Measurements from ENCODE around the gene WDR89.
"Not testable (repeated sequence)": the region's sequence is repeated elsewhere in the genome, so short reads cannot be mapped to it uniquely, and the experiment has no call there.

Gene WDR89

DNA sequence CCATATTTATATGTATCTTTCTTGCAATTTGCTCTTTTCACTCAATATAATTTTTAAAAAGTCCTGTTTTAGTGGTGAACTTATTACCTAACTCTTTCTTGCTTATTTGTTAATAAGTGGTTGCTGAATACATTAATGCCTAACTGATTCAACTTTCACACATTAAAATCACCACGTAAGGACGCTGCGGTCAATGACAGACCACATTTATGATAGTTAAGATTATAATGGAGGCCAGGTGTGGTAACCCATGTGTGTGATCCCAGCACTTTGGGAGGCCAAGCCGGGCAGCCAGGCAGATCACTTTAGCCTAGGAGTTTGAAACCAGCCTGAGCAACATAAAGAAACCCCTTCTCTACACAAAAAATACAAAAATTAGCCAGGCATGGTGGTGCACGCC, 37.0 kb downstream of the WDR89 start:
- H3K4me3 ChIP-seq (ENCODE audit: low read depth, low read length) = no peak overlapping the region
- DNase-seq (ENCODE audit: low read depth, low spot score) = no peak
- ChIA-PET CTCF (no interaction called here), POLR2A (no interaction called here)
- TF ChIP-seq, protein P1, sequence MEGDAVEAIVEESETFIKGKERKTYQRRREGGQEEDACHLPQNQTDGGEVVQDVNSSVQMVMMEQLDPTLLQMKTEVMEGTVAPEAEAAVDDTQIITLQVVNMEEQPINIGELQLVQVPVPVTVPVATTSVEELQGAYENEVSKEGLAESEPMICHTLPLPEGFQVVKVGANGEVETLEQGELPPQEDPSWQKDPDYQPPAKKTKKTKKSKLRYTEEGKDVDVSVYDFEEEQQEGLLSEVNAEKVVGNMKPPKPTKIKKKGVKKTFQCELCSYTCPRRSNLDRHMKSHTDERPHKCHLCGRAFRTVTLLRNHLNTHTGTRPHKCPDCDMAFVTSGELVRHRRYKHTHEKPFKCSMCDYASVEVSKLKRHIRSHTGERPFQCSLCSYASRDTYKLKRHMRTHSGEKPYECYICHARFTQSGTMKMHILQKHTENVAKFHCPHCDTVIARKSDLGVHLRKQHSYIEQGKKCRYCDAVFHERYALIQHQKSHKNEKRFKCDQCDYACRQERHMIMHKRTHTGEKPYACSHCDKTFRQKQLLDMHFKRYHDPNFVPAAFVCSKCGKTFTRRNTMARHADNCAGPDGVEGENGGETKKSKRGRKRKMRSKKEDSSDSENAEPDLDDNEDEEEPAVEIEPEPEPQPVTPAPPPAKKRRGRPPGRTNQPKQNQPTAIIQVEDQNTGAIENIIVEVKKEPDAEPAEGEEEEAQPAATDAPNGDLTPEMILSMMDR (IDR thresholded peaks at IDR 0.05; ENCODE audit: insufficient read depth, low read length, missing control alignments) = no peak

- ChIA-PET CTCF (interaction anchor here (1.5 kb wide), 1 partner anchor 11 kb away, joined by 7 read pairs; no protein-coding TSS in a partner anchor), POLR2A (no interaction called here)
- DNase-seq (ENCODE audit: low read depth, low spot score) = no peak
- H3K4me3 ChIP-seq (ENCODE audit: low read depth, low read length) = no peak overlapping the region
- TF ChIP-seq, protein P1 (IDR thresholded peaks at IDR 0.05; ENCODE audit: insufficient read depth, low read length, missing control alignments) = no peak
These were observed 37.9 kb downstream of the WDR89 start for GRCh38 chr14:63603749-63604277.

- no peak overlapping the region for H3K4me3 ChIP-seq (ENCODE audit: low read depth, low read length)
- CTCF ChIA-PET = interaction anchor here (0.9 kb wide), 1 partner anchor 210 kb away, joined by 3 read pairs; no protein-coding TSS in a partner anchor
- DNase-seq (ENCODE audit: low read depth, low spot score) = no peak
- POLR2A ChIA-PET = no interaction called here
- TF ChIP-seq, protein P1 (IDR thresholded peaks at IDR 0.05; ENCODE audit: insufficient read depth, low read length, missing control alignments) = no peak
These were observed 42.9 kb downstream of the WDR89 start for GRCh38 chr14:63598807-63599206.

GRCh38 chr14:63596998-63597658, 44.5 kb downstream of the WDR89 start:
- H3K4me3 ChIP-seq (ENCODE audit: low read depth, low read length) = no peak overlapping the region
- TF ChIP-seq, protein P1 (IDR thresholded peaks at IDR 0.05; ENCODE audit: insufficient read depth, low read length, missing control alignments) = no peak
- DNase-seq (ENCODE audit: low read depth, low spot score) = no peak
- POLR2A ChIA-PET = no interaction called here
- CTCF ChIA-PET = no interaction called here

DNA sequence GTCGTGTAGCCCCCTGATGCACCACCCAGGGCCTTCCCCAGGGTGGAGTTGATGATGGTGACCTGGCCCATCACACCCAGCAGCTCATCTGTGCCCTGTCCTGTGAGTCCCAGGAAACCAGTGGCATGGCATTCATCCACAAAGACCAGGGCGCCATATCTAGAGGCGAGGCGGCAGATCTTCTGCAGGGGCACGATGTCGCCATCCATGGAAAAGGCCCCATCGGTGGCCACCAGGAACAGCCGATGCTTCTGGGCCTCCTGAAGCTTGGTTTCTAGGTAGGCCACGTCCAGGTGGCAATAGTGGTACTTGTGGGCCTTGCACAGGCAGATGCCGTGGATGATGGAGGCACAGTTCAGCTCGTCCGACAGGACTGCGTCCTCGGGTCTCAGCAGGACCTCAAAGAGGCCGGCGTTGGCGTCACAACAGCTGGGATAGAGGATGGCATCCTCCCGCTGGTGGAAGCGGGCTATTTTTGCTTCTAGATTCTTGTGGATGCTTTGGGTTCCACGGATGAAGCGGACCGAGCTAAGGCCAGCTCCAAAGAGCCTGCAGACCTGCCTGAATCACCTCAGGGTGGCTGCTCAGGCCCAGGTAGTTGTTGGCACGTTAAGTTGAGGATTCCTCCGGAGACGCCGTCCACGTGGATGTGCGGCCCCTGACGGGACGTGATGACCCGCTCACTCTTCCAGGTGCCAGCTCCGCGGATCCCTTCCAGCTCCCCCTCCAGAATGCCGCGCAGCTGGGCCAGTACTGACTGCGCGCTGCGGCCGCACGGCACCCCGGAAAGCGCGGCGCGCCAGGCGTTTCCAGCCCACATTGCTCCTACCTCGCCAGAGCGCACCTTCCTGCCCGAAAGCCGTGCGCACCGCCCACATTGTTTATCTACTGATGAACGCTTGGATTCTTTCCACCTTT, 47.0 kb downstream of the WDR89 start:
- no peak overlapping the region for H3K4me3 ChIP-seq (ENCODE audit: low read depth, low read length)
- no peak for DNase-seq (ENCODE audit: low read depth, low spot score)
- ChIA-PET CTCF (interaction anchor here (1.1 kb wide), 1 partner anchor 176 kb away, joined by 3 read pairs; no protein-coding TSS in a partner anchor), POLR2A (no interaction called here)
- TF ChIP-seq, protein P1 (IDR thresholded peaks at IDR 0.05; ENCODE audit: insufficient read depth, low read length, missing control alignments) = no peak

DNA sequence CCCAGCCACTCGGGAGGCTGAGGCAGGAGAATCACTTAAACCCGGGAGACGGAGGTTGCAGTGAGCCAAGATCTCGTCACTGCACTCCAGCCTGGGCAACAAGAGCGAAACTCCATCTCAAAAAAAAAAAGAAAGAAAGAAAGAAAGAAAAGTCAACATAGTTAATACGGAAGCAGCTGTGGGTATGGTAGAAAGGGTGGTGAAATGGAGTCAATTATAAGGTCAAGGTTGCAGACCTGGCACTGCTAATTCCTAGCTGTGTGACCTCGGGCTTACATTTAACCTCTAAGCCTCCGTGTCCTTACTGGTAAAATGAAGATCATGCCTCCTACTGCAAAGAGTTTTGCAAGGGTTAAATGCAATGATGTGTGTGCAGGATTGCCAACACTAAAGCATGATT, 58.6 kb downstream of the WDR89 start:
- CTCF ChIA-PET; DNase-seq (ENCODE audit: low read depth, low spot score); H3K4me3 ChIP-seq (ENCODE audit: low read depth, low read length); POLR2A ChIA-PET: not testable (repeated sequence)

All from AG04449 (cell line).